HepG2 (cell line): Measurements from ENCODE around the gene AKAP1. TPM values are rescaled to one million over a fixed set of nuclear protein-coding genes. Genes with fewer than 3 reads are reported as not detected.

Source experiments
- ATAC-seq: fragments of 200-7000 bp; cut with Tn5 transposase; 3 replicates; pipeline ENCODE4 v1.9.1; 2020; ENCODE audit warnings: mild to moderate bottlenecking, moderate library complexity
- BruUV-seq: library from RNA; stranded (reverse); fragments of 400-500 nt; replicated peaks from 2 replicates; lab custom pipeline; 2021; lab: Mats Ljungman, UMichigan
- CTCF ChIA-PET: fragments of 300-600 bp; formaldehyde crosslinking; extraction: SDS; loops from one replicate; lab custom pipeline; 2021; ENCODE audit warnings: low total read pairs, inconsistent platforms, low intra/inter-chr PET ratio; lab: Yijun Ruan, JAX
- POLR2A ChIA-PET: fragments of 350-600 bp; sonication (Branson Sonifier 250); formaldehyde crosslinking; loops from one replicate; lab custom pipeline; 2020; ENCODE audit warnings: antibody characterized with exemption, inconsistent platforms; lab: Yijun Ruan, JAX
- DNase-seq: peaks from one replicate; pipeline ENCODE4 v3.0.0-alpha.2; 2015; ENCODE audit warnings: low spot score
- FAIRE-seq: peaks from 3 replicates; lab custom pipeline; 2011; peaks lifted over from hg19 to GRCh38; lab: Jason Lieb, UNC
- H2AFZ ChIP-seq: one replicate; pipeline ENCODE4 v1.6.1; 2011; ENCODE audit warnings: low read length, inconsistent platforms
- H3K27ac ChIP-seq: fragments of 300-600 bp; 3 replicates; pipeline ENCODE4 v1.8.0; 2011; ENCODE audit warnings: mixed run types, mild to moderate bottlenecking, mixed read lengths, low read length, inconsistent platforms; ENCODE audit not compliant: insufficient read depth; ENCODE audit errors: extremely low read length
- H3K27me3 ChIP-seq, 2 experiments: fragments of 200-600 bp in 1 of 2; 2 replicates in 1 of 2; 3 replicates in 1 of 2; pipeline versions ENCODE4 v1.6.0 to v1.8.0; 2011; ENCODE audit warnings: low read length in 2 of 2, mild to moderate bottlenecking in 2 of 2, moderate library complexity in 2 of 2, inconsistent platforms in 1 of 2; ENCODE audit not compliant: insufficient read depth in 2 of 2, control insufficient read depth in 1 of 2
- H3K36me3 ChIP-seq, 2 experiments: fragments of 200-600 bp in 1 of 2; replicated peaks in 1 of 2; 2 replicates in 1 of 2; 3 replicates in 1 of 2; pipeline versions ENCODE4 v1.5.1 to v1.8.0; 2011; ENCODE audit warnings: low read length in 2 of 2, inconsistent platforms in 1 of 2; ENCODE audit not compliant: insufficient read depth in 2 of 2, control insufficient read depth in 1 of 2
- H3K4me1 ChIP-seq: 2 replicates; pipeline ENCODE4 v1.5.1; 2012; ENCODE audit warnings: low read length, inconsistent platforms; ENCODE audit not compliant: insufficient read depth
- H3K4me2 ChIP-seq: 2 replicates; pipeline ENCODE4 v1.6.0; 2011; ENCODE audit warnings: low read depth, low read length, inconsistent platforms
- H3K4me3 ChIP-seq, 3 experiments: fragments of 200-600 bp in 1 of 3; sonication (generic), shearing (Covaris generic) in 1 of 3; replicated peaks in 1 of 3; 2 replicates each; pipeline ENCODE4 v1.5.1; 2011 to 2016; ENCODE audit warnings: low read length in 3 of 3, inconsistent platforms in 2 of 3, low read depth in 2 of 3, mild to moderate bottlenecking in 2 of 3, control low read depth in 1 of 3, mixed read lengths in 1 of 3; ENCODE audit not compliant: insufficient read depth in 1 of 3
- H3K79me2 ChIP-seq: one replicate; pipeline ENCODE4 v1.6.1; 2011; ENCODE audit warnings: low read length, inconsistent platforms; ENCODE audit not compliant: insufficient read depth
- H3K9ac ChIP-seq: 2 replicates; pipeline ENCODE4 v1.6.0; 2011; ENCODE audit warnings: mild to moderate bottlenecking, low read depth, low read length, inconsistent platforms; ENCODE audit not compliant: insufficient read depth
- H3K9me3 ChIP-seq: 2 replicates; pipeline ENCODE4 v1.5.1; 2012; ENCODE audit warnings: mild to moderate bottlenecking, low read length
- H4K20me1 ChIP-seq: 2 replicates; pipeline ENCODE4 v1.6.0; 2011; ENCODE audit warnings: inconsistent platforms, mild to moderate bottlenecking, low read length, moderate library complexity; ENCODE audit not compliant: insufficient read depth
- AHR ChIP-seq: IDR thresholded peaks from 2 replicates; pipeline ENCODE4 v1.6.1; 2018; ENCODE audit warnings: missing genetic modification reagents, missing compliant biosample characterization
- FOXP1 ChIP-seq, 2 experiments: fragments of 450-650 bp in 1 of 2; IDR thresholded peaks; 2 replicates each; pipeline ENCODE4 v1.6.1; 2017 to 2018; ENCODE audit warnings: antibody characterized with exemption in 1 of 2
- HCFC1 ChIP-seq: fragments of 150-350 bp; IDR thresholded peaks from 2 replicates; pipeline ENCODE4 v1.6.1; 2014; ENCODE audit warnings: low read depth, low read length
- MTF2 ChIP-seq: sonication (generic); formaldehyde crosslinking; IDR thresholded peaks from 2 replicates; pipeline ENCODE4 v1.5.0; 2020; ENCODE audit warnings: missing genetic modification reagents, borderline replicate concordance
- NR1H2 ChIP-seq: sonication (generic); formaldehyde crosslinking; IDR thresholded peaks from 2 replicates; pipeline ENCODE4 v1.8.1; 2022; ENCODE audit warnings: low read depth, missing genetic modification reagents, borderline replicate concordance
- PREB ChIP-seq: sonication (generic); formaldehyde crosslinking; IDR thresholded peaks from 2 replicates; pipeline ENCODE4 v1.4.0; 2020; ENCODE audit warnings: missing genetic modification reagents
- RAD21 ChIP-seq: fragments of 450-650 bp; formaldehyde crosslinking; IDR thresholded peaks from 2 replicates; pipeline ENCODE4 v1.5.0; 2020; ENCODE audit warnings: mild to moderate bottlenecking
- SMARCC2 ChIP-seq: fragments of 450-650 bp; IDR thresholded peaks from 2 replicates; pipeline ENCODE4 v1.6.1; 2017; ENCODE audit warnings: antibody characterized with exemption, mild to moderate bottlenecking
- SOX5 ChIP-seq: IDR thresholded peaks from 2 replicates; pipeline ENCODE4 v1.6.1; 2016; ENCODE audit warnings: borderline replicate concordance
- TARDBP ChIP-seq: sonication (generic); formaldehyde crosslinking; IDR thresholded peaks from 2 replicates; pipeline ENCODE4 v1.8.0; 2022; ENCODE audit warnings: mild to moderate bottlenecking, missing genetic modification reagents
- TCF7L2 ChIP-seq: IDR thresholded peaks from 2 replicates; pipeline ENCODE4 v1.6.1; 2011; ENCODE audit warnings: mild to moderate bottlenecking, low read depth, low read length, moderate library complexity
- ZC3H13 ChIP-seq: sonication (generic); formaldehyde crosslinking; IDR thresholded peaks from 2 replicates; pipeline ENCODE4 v1.8.1; 2023; ENCODE audit warnings: mild to moderate bottlenecking, missing genetic modification reagents, moderate library complexity
- ZMAT3 ChIP-seq: sonication (generic); formaldehyde crosslinking; conservative IDR thresholded peaks from 2 replicates; pipeline ENCODE4 v1.7.0; 2021; ENCODE audit warnings: missing genetic modification reagents
- ZNF101 ChIP-seq: sonication (generic); formaldehyde crosslinking; IDR thresholded peaks from 2 replicates; pipeline ENCODE4 v1.4.0; 2020; ENCODE audit warnings: mild to moderate bottlenecking, low read depth, missing genetic modification reagents, borderline replicate concordance
- ZNF121 ChIP-seq: sonication (generic); formaldehyde crosslinking; IDR thresholded peaks from 2 replicates; pipeline ENCODE4 v1.5.0; 2020; ENCODE audit warnings: mild to moderate bottlenecking, missing genetic modification reagents
- ZNF296 ChIP-seq: sonication (generic); formaldehyde crosslinking; conservative IDR thresholded peaks from 2 replicates; pipeline ENCODE4 v1.5.0; 2020; ENCODE audit warnings: mild to moderate bottlenecking, missing genetic modification reagents
- ZNF33B ChIP-seq: sonication (generic); formaldehyde crosslinking; IDR thresholded peaks from 2 replicates; pipeline ENCODE4 v1.5.1; 2020; ENCODE audit warnings: mild to moderate bottlenecking, missing genetic modification reagents
- WGBS: methylation state at CpG from one replicate; pipeline ENCODE4 v1.1.6; 2017; ENCODE audit warnings: low lambda C conversion rate; 5-methylcytosine and 5-hydroxymethylcytosine counted together
- in situ Hi-C: cut with HindIII; loops from 2 replicates; pipeline ENCODE4 v1.10.0; 2017; ENCODE audit warnings: low pct_unique_long_range_greater_than_20kb; ENCODE audit not compliant: extremely low pct_ligation_motif_present
- intact Hi-C: fragments of 100-400 bp; cut with micrococcal nuclease; formaldehyde crosslinking; loops from one replicate; pipeline ENCODE4 v1.10.0; 2022; ENCODE audit not compliant: unreplicated experiment
- polyA plus RNA-seq, 8 experiments: library from polyadenylated mRNA; depleted of rRNA in 3 of 8; stranded (reverse) in 7 of 8; unstranded in 1 of 8; fragments of >200 nt; fragmentation: Illumina TruSeq in 4 of 8; extraction: Trizol in 4 of 8; gene quantifications; 2 replicates each; pipeline versions ENCODE4 v1.2.1 to v1.2.3, GENCODE V29; 2011 to 2016; ENCODE audit warnings: low read depth in 4 of 8, missing spikeins in 1 of 8, mixed read lengths in 1 of 8; ENCODE audit not compliant: insufficient read depth in 1 of 8
- total RNA-seq, 5 experiments: library from RNA; depleted of rRNA; stranded (reverse); fragments of >200 nt; fragmentation: Illumina TruSeq; extraction: Trizol; gene quantifications; 2 replicates each; pipeline ENCODE4 v1.2.3, GENCODE V29; 2016; ENCODE audit warnings: low read depth in 1 of 5
- TF ChIP-seq, protein P1 (sequence below): sonication (generic); formaldehyde crosslinking; IDR thresholded peaks from 2 replicates; pipeline ENCODE4 v1.4.0; 2020; ENCODE audit warnings: missing genetic modification reagents
- TF ChIP-seq, protein P2 (sequence below): IDR thresholded peaks from 2 replicates; pipeline ENCODE4 v1.6.1; 2016; ENCODE audit warnings: missing compliant biosample characterization, missing genetic modification reagents, borderline replicate concordance

The AKAP1 gene
- total and polyA plus RNA-seq, 2 of the 13 experiments (the other 11 are each of a cell fraction or from before 2014, with no cell fraction given): 101 to 131 TPM

GRCh38 chr17:57037411-57037810, 47.6 kb upstream of the AKAP1 start:
- 59% methylated on average over 1 of the region's 1 CpG for WGBS
- in situ Hi-C loops: no loop called here
- TF ChIP-seq, protein P1, sequence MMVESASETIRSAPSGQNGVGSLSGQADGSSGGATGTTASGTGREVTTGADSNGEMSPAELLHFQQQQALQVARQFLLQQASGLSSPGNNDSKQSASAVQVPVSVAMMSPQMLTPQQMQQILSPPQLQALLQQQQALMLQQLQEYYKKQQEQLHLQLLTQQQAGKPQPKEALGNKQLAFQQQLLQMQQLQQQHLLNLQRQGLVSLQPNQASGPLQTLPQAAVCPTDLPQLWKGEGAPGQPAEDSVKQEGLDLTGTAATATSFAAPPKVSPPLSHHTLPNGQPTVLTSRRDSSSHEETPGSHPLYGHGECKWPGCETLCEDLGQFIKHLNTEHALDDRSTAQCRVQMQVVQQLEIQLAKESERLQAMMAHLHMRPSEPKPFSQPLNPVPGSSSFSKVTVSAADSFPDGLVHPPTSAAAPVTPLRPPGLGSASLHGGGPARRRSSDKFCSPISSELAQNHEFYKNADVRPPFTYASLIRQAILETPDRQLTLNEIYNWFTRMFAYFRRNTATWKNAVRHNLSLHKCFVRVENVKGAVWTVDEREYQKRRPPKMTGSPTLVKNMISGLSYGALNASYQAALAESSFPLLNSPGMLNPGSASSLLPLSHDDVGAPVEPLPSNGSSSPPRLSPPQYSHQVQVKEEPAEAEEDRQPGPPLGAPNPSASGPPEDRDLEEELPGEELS (CRISPR knock-in tag): no peak
- TF ChIP-seq TCF7L2 (no peak), TARDBP (no peak), ZMAT3 (no peak), PREB (CRISPR knock-in tag) (no peak), MTF2 (CRISPR knock-in tag) (no peak), HCFC1 (no peak), NR1H2 (no peak), ZNF296 (no peak), SOX5 (CRISPR knock-in tag) (no peak), AHR (CRISPR knock-in tag) (no peak), RAD21 (CRISPR knock-in tag) (no peak), ZC3H13 (CRISPR knock-in tag) (no peak), SMARCC2 (no peak), ZNF33B (no peak), ZNF101 (CRISPR knock-in tag) (no peak), FOXP1 (IDR thresholded peaks at IDR 0.05) (no peak), FOXP1 (CRISPR knock-in tag; IDR thresholded peaks at IDR 0.05) (no peak), ZNF121 (CRISPR knock-in tag) (no peak)
- TF ChIP-seq, protein P2, sequence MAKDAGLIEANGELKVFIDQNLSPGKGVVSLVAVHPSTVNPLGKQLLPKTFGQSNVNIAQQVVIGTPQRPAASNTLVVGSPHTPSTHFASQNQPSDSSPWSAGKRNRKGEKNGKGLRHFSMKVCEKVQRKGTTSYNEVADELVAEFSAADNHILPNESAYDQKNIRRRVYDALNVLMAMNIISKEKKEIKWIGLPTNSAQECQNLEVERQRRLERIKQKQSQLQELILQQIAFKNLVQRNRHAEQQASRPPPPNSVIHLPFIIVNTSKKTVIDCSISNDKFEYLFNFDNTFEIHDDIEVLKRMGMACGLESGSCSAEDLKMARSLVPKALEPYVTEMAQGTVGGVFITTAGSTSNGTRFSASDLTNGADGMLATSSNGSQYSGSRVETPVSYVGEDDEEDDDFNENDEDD: no peak
- ATAC-seq (no peak), FAIRE-seq (no peak), DNase-seq (no peak)
- Histone ChIP-seq H3K27ac (no peak overlapping the region), H3K9me3 (no peaks in the 10 kb centered on the region), H3K4me3 (no peak overlapping the region), H3K4me2 (no peak overlapping the region), H2AFZ (no peak overlapping the region), H3K27me3 (no peaks in the 10 kb centered on the region; a peak in 1 of 5 replicates), H3K4me1 (peaks cover 18% of the 10 kb centered on the region), H3K79me2 (no peaks in the 10 kb centered on the region), H3K36me3 (no peaks in the 10 kb centered on the region), H3K9ac (no peak overlapping the region), H4K20me1 (no peaks in the 10 kb centered on the region)
- POLR2A ChIA-PET: no interaction called here
- intact Hi-C loops: no loop called here
- CTCF ChIA-PET: no interaction called here
- BruUV-seq: no TSS peak
